Subcutaneous adipose tissue (tissue), 4 donors: Measurements from ENCODE around the gene PMFBP1. TPM values are rescaled to one million over a fixed set of nuclear protein-coding genes. Genes with fewer than 3 reads are reported as not detected.

Experiments used
- CTCF ChIP-seq: fragments of 450-650 bp; IDR thresholded peaks from one replicate; pipeline ENCODE4 v1.5.1; 2016; ENCODE audit warnings: low read depth, mild to moderate bottlenecking, control low read depth, antibody characterized with exemption, moderate library complexity
- total RNA-seq, 4 donors: library from RNA; depleted of rRNA; stranded (reverse); fragments of >200 nt; gene quantifications; one replicate each; pipeline ENCODE4 v1.1.0, GENCODE V29; 2016

The PMFBP1 gene
- total RNA-seq, 4 donors from 2014 or later: 0.57 to 7.2 (median 3.4) TPM

GRCh38 chr16:72188541-72188940 lies 16.6 kb upstream of the PMFBP1 start:
- TF ChIP-seq CTCF: no peak

- no peak for TF ChIP-seq CTCF
Measured at GRCh38 chr16:72187551-72187950, 15.6 kb upstream of the PMFBP1 start.

GRCh38 chr16:72182976-72183375 lies 11.0 kb upstream of the PMFBP1 start:
- no peak for TF ChIP-seq CTCF

- no peak for TF ChIP-seq CTCF
Measured at GRCh38 chr16:72179204-72179970, 7.4 kb upstream of the PMFBP1 start.

- no peak for TF ChIP-seq CTCF
Measured at GRCh38 chr16:72174726-72175125, 2.8 kb upstream of the PMFBP1 start.

GRCh38 chr16:72173997-72174396 lies 2.0 kb upstream of the PMFBP1 start:
- no peak for TF ChIP-seq CTCF

GRCh38 chr16:72171236-72171635 lies 719 bp downstream of the PMFBP1 start:
- TF ChIP-seq CTCF: no peak
